GM06990 (cell line): ENCODE data around the gene C12orf76.
"Not testable (repeated sequence)": the region's sequence is repeated elsewhere in the genome, so short reads cannot be mapped to it uniquely, and the experiment has no call there.

Experiments
- DNase-seq: peaks from one replicate; pipeline ENCODE4 v3.0.0-alpha.2; 2011; ENCODE audit not compliant: insufficient read length; ENCODE audit errors: extremely low read depth
- H3K27me3 ChIP-seq: replicated peaks from 2 replicates; pipeline ENCODE4 v1.6.0; 2011; ENCODE audit warnings: low read length; ENCODE audit not compliant: control insufficient read depth, insufficient read depth
- H3K36me3 ChIP-seq: 2 replicates; pipeline ENCODE4 v1.5.1; 2011; ENCODE audit warnings: low read length; ENCODE audit not compliant: control insufficient read depth, insufficient read depth
- H3K4me3 ChIP-seq: replicated peaks from 2 replicates; pipeline ENCODE4 v1.5.1; 2011; ENCODE audit warnings: low read depth, mild to moderate bottlenecking, control low read depth, low read length
- CTCF ChIP-seq: IDR thresholded peaks from 2 replicates; pipeline ENCODE4 v1.5.1; 2011; ENCODE audit warnings: low read length, control low read depth, mild to moderate bottlenecking, inconsistent platforms; ENCODE audit not compliant: insufficient read depth, poor library complexity, severe bottlenecking

The C12orf76 gene

GRCh38 chr12:110074089-110074488 is 25.8 kb upstream of the C12orf76 start:
- no peaks in the 10 kb centered on the region for H3K27me3 ChIP-seq
- TF ChIP-seq CTCF, result no peak
- no peak overlapping the region for H3K4me3 ChIP-seq
- no peak for DNase-seq
- no peaks in the 10 kb centered on the region for H3K36me3 ChIP-seq

- peak; percentile 24 for DNase-seq
- no peaks in the 10 kb centered on the region for H3K36me3 ChIP-seq
Measured at GRCh38 chr12:110073049-110073831, 24.9 kb upstream of the C12orf76 start.

GRCh38 chr12:110072636-110073035 is 24.3 kb upstream of the C12orf76 start:
- H3K36me3 ChIP-seq, H3K4me3 ChIP-seq, H3K27me3 ChIP-seq, DNase-seq: not testable (repeated sequence)

More at GRCh38 chr12:110073049-110073831, 24.9 kb upstream of the C12orf76 start:
- no peak for TF ChIP-seq CTCF
- H3K4me3 ChIP-seq, result peak overlapping the region; percentile 6
- H3K27me3 ChIP-seq, result no peaks in the 10 kb centered on the region

- Histone ChIP-seq H3K4me3 (no peak overlapping the region), H3K36me3 (no peaks in the 10 kb centered on the region), H3K27me3 (no peaks in the 10 kb centered on the region)
- DNase-seq, result no peak
- no peak for TF ChIP-seq CTCF
Measured at GRCh38 chr12:110071967-110072366, 23.6 kb upstream of the C12orf76 start.

- no peaks in the 10 kb centered on the region for H3K27me3 ChIP-seq
- DNase-seq, result no peak
- no peak for TF ChIP-seq CTCF
- H3K4me3 ChIP-seq, result no peak overlapping the region
- no peaks in the 10 kb centered on the region for H3K36me3 ChIP-seq
Measured at GRCh38 chr12:110071504-110071903, 23.2 kb upstream of the C12orf76 start.

- no peaks in the 10 kb centered on the region for H3K36me3 ChIP-seq
- H3K27me3 ChIP-seq, result no peaks in the 10 kb centered on the region
- no peak for DNase-seq
- H3K4me3 ChIP-seq, result no peak overlapping the region
- no peak for TF ChIP-seq CTCF
Measured at GRCh38 chr12:110068654-110069053, 20.3 kb upstream of the C12orf76 start.

- not testable (repeated sequence) for H3K27me3 ChIP-seq, H3K4me3 ChIP-seq, DNase-seq, H3K36me3 ChIP-seq
Measured at GRCh38 chr12:110068115-110068514, 19.8 kb upstream of the C12orf76 start.
